HL-60/S4 treated with phorbol 12-myristate 13-acetate at 8.2 ng/mL for 4 days and 3 days (cell line): Measurements from ENCODE around the gene GATM.
"Not testable (repeated sequence)": the region's sequence is repeated elsewhere in the genome, so short reads cannot be mapped to it uniquely, and the experiment has no call there.

ENCODE experiments used
- in situ Hi-C: fragments of 300-500 bp; cut with MboI; formaldehyde crosslinking; loops from 2 replicates; pipeline ENCODE4 v1.15.0; 2022; ENCODE audit warnings: low sequenced_read_pairs

Gene GATM

DNA sequence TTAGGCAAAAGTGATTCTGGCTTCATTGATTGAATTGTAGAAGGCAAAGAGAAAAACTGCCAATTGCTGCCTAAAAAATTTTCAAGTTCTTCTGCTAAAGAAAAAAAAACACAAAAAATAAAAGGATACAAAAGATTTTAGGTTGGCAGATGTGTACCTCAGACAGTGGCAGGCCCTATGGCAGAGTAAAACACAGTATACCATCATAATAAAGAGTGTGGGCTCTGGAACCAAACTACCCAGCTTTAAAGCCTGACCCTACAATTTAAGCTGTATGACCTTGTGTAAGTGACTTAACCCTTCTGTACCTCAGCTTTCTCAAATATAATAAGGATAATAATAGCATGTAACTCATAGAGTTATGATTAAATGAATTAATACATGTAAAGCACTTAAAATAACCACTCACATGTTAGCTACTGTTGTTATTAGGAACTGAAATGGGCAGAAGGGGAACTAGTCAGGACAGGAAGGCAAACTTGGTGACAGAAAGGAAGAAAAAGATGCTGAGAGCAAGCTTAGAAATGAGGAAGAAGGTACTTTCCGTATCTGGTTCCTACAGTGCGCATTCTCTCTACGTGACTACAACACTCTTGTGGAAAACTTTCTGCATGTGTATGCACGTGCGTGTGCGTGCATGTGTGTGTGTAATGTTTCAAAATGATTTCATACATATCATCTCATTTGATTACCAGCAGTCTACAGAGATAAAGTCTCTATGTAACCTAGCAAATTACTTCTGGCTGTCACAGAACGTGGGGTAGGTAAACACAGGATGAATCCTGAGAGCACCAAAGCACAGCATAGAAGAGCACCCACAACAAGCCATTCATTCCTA, 13.6 kb upstream of the GATM start:
- in situ Hi-C loops: no loop called here

DNA sequence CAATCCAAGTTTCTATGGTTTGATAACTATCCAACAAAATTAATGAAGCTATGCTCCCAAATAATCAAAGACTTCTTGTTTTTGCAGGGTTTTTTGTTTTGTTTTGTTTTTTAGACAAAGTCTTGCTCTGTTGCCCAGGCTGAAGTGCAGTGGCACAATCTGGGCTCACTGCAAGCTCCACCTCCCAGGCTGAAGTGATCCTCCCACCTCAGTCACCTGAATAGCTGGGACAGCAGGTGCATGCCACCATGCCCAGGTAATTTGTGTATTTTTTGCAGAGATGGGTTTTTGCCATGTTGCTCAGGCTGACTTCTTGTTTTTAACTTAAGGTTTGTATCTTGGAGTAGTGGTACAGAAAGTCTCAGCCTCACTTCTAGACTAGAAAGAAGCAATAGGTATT, 11.0 kb upstream of the GATM start:
- in situ Hi-C loops: loop anchor here (10.0 kb wide), 1 partner anchor 65 kb away; no protein-coding TSS in a partner anchor

DNA sequence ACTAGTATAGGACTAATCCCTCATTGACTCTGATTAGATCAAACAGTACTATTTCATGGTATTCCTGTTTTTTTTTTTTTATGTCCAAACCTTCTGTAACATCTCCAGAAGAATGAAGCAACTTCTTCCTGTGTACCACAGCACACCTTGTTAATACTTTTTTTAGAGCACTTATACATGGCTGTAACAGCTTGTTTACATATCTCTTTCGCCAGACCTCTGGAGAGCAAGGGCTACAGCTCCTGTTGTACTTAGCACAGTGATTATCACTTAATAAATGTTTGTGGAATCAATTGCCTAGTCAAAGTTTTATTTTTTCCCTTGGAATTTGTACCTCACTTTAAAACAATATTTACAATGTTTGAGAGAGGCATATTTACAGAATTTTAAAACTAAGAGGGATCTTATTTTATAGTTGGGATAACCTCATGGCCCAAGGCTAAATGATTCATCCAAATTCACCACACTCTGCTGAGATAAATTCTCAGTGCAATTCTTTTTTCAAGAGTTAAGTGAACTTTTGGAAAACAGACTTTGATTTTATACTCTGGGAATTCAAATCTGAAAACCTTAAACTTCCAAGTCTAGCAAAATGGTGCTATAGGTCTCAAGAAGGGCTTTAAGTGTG, 9.2 kb upstream of the GATM start:
- in situ Hi-C loops: loop anchor here (10.0 kb wide), 1 partner anchor 63 kb away; no protein-coding TSS in a partner anchor

GRCh38 chr15:45386974-45387373, 8.6 kb upstream of the GATM start:
- in situ Hi-C loops: loop anchor here (10.0 kb wide), 1 partner anchor 62 kb away; no protein-coding TSS in a partner anchor

DNA sequence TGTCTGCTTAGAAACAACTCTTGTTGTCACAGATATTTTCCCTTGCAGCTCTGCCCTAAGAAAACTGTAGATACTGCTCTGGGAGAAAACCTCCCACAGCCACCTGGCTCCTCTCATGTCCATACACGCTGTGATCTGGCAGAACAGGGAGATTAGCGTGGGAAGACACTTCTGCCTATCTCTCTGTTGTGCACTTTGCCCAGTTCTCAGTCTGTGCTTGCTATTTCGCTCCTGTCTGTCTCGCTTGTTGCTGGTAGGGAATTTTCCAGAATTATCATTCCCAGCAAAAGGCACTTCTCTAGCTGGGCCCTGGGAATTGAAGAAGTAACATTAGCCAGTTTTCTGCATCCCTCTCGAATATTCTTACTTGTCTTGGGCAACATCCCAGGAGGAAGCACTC, 8.1 kb upstream of the GATM start:
- in situ Hi-C loops: loop anchor here (10.0 kb wide), 1 partner anchor 62 kb away; no protein-coding TSS in a partner anchor

- in situ Hi-C loops: loop anchor here (10.0 kb wide), 1 partner anchor 61 kb away; no protein-coding TSS in a partner anchor
Measured at GRCh38 chr15:45385590-45385989, 7.2 kb upstream of the GATM start.

- in situ Hi-C loops: loop anchor here (10.0 kb wide), 1 partner anchor 60 kb away; no protein-coding TSS in a partner anchor
Measured at GRCh38 chr15:45384700-45385099, 6.4 kb upstream of the GATM start.

- in situ Hi-C loops: no loop called here
Measured at GRCh38 chr15:45378913-45379262, 544 bp upstream of the GATM start.

GRCh38 chr15:45377609-45378148, 665 bp downstream of the GATM start:
- in situ Hi-C loops: no loop called here

- in situ Hi-C loops: no loop called here
Measured at GRCh38 chr15:45376967-45377608, 1.3 kb downstream of the GATM start.

- in situ Hi-C loops: no loop called here
Measured at GRCh38 chr15:45376300-45376928, 1.9 kb downstream of the GATM start.

DNA sequence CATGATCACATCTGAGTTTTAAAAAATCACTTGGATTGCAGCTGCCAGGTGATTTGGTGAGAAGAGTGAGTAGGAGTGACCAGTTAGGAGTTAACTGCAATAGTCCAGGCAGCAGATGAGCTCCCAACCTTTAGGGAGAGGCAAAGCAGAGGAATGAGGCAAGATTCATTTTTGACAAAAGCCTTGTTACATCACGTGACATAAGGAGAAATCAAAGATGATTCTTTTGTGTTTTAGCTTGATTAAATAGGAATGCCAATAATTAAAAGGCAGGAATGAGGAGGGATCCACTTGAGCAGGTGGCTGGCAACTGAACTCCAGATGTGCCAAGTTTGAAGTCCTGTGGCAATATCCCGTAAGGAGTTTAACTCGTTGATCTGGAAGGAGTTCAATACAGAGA, 2.5 kb downstream of the GATM start:
- in situ Hi-C loops: no loop called here

DNA sequence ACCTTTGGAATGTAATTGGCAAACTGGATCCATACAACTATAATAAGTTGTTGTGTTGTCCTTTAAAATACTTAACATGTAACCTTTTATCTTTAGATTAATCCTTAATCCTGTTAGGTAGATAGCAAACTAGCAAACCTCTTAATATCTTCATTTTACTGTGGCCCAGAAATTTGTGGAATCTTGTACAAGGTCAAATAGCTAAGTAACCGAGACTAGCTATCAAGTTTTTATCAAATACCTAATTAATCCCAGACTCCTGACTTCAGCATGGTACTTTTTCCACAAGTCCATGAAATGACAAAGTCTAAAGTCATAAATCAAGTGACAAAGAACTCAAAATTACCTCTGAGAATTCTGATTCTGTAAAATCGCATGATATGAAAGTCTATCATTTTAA, 4.4 kb downstream of the GATM start:
- in situ Hi-C loops: no loop called here

GRCh38 chr15:45372041-45372995, 6.0 kb downstream of the GATM start:
- in situ Hi-C loops: no loop called here

DNA sequence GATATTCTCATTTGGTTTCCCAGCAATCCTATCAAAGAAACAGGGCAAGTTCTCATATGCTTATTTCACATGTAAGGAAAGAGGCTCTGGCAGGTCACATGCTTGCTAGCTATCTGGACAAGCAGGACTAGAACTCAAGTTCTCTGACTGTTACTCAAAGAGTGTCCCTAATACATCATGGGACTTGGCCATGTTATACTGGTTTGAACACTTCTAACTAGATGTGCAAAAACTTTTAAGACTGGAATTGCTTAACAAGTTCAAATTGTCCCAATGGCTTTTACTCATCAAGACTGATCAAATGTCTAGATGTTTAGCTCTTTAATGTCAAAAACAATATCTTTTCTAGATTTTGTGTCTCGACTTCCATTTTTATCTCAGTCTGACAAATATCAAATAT, 6.8 kb downstream of the GATM start:
- in situ Hi-C loops: no loop called here

- in situ Hi-C loops: not testable (repeated sequence)
Measured at GRCh38 chr15:45370042-45370441, 8.3 kb downstream of the GATM start.

DNA sequence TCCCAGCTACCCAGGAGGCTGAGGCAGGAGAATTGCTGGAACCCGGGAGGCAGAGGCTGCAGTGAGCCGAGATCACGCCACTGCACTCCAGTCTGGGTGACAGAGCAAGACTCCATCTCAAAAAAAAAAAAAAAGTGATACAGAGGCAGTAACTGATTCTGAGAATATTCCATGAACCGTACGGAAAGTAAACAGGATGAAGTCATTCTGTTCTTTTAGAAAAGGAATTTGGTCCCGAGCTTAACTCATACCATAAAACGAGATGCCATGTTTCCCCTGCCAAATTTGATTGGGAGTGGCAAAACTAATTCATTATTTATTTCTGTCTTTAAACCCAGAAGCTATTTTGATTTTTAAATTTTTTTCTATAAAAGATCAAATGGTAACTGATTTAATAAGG, 11.1 kb downstream of the GATM start:
- in situ Hi-C loops: not testable (repeated sequence)

- in situ Hi-C loops: no loop called here
Measured at GRCh38 chr15:45364271-45364670, 14.1 kb downstream of the GATM start.

DNA sequence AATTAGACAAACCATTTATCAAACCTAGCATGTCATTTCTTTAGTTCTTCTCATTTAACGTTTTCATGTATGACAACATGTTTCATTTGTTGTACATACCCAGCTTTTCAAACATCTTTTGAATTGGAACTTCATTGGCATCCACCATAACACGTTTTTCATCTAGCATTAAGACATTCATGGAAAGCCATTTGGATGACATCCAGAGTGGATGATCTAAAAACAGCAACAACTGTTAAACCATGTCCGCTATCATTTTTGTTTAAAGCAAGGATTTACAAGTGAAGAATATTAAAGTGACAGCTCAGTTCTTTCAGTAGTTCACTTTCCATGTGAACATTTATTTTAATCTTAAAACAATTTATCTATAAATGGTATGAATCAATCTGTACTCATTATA, 14.5 kb downstream of the GATM start:
- in situ Hi-C loops: no loop called here

DNA sequence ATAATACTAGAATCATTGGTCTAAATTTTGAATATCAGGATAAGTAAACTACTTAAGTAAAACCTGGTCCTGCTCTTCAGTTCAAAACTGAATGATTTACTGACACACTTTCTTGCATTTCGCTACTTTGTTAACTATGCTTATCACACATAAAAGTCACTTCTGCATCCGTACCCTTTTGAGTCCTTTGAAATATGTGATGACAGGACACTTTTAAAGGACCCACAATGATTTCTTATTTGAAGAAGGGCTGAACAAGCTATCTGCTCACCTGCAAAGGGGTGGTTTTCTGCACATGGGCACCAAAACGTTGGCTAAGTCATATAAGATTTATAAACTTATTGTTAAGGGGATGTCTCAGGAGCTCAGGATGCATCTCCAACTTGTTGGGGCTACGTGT, 15.0 kb downstream of the GATM start:
- in situ Hi-C loops: no loop called here
